ENCODE data around the gene ZNF689. TPM values are rescaled to one million over a fixed set of nuclear protein-coding genes. Genes with fewer than 3 reads are reported as not detected.
A peak's percentile ranks its signal among the peaks of the same experiment; 100 is the strongest.
"Not testable (repeated sequence)": the region's sequence is repeated elsewhere in the genome, so short reads cannot be mapped to it uniquely, and the experiment has no call there.

Gene ZNF689
- total RNA-seq, 1 experiment from 2014 or later: 12.0 TPM

DNA sequence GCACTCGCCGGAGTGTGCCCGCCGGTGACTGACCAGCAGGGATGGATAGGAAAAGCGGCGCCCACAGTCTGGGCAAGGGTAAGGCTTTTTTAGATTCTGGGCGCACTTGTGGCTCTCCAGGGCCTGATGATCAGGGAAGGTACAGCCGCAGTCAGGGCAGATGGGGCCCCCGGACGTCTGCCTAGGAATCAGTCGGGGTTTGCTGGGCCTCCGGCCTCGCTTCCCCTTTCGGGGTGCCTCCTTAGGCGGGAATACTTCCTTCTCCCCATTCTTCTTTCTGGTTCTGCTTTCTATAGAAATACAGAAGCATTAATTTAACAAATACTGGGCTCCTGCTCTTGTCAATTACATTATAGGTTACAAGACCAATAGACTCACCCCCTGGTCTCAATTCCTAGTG is 5.0 kb downstream of the ZNF689 start:
- in situ Hi-C loops (cut with HindIII; ENCODE audit: low pct_unique_long_range_greater_than_20kb, low sequenced_read_pairs): no loop called here

DNA sequence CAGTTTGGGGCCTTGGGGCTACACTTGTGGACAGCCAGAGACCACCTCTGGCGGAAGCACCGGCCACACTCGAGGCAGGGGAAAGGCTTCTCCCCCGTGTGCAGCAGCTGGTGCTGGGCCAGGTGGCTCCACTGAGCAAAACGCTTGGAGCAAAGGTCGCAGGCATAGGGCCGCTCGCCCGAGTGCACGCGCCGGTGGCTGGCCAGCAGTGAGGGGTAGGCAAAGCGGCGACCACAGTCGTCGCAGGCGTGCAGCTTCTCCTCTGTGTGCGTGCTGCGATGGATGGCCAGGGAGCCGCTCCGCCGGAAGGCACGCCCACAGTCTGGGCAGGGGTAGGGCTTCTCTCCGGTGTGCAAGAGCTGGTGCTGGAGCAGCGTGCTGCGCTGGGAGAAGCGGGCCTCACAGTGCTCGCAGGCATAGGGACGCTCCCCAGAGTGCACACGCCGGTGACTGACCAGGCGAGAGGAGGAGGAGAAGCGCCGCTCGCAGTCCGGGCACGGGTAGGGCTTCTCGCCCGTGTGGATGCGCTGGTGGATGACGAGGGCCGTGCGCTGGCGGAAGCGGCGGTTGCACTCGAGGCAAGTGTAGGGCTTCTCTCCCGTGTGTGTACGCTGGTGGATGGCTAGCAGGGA is 5.8 kb downstream of the ZNF689 start:
- DNase-seq (ENCODE audit: low read depth): no peak
- in situ Hi-C loops (cut with HindIII; ENCODE audit: low pct_unique_long_range_greater_than_20kb, low sequenced_read_pairs): no loop called here

More for the DNA sequence above, 5.0 kb downstream of the ZNF689 start:
- DNase-seq (ENCODE audit: low read depth): no peak

DNA sequence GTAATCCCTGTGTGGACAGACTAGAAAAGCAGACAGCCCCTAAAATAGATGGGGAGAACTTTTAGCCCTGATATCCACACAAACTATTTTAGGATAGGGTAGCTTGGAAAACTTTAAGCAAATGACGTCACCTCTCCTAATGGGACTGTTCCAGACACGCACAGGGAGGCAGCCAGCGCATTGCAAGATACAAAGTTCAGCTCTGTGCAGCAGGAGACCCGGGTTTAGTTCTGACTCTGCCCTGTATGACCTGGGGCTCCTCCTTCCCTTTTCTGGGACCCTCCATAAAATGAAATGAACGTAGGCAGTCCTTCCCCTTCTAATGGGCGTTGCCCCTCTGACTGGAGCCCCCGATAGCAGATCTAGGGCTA is 6.3 kb downstream of the ZNF689 start:
- in situ Hi-C loops (cut with HindIII; ENCODE audit: low pct_unique_long_range_greater_than_20kb, low sequenced_read_pairs): no loop called here
- no peak for DNase-seq (ENCODE audit: low read depth)

DNA sequence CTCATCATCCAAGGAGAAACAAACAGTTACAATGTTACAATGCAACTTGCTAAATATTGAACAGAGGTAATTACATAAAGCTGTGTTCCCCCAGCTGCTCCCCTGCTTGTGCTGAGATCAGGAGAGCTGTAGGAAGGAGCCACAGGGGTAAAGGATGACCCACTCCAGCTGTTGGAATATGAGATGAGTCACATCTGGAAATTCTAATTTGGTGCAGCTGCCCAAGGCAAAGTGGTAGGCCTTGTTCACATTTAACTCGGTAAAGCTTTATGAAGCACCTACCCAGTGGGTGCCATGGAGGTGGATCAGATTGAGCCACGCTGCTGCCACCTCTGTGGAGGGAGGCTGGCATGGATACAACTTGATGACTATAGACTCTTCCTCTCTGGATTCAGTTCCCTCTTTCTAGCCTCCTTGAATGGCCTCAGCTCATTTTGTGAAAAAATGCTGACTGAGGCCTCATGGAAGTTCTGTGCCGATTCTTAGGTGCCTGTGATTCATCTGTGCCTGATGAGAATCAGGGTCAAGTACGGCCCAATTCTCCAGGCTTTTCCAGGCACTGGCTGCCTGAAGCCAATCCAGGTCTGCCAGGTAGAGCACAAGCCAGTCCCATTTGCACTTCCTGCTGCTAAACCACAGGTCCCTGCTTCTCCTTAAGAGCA is 7.4 kb downstream of the ZNF689 start:
- in situ Hi-C loops (cut with HindIII; ENCODE audit: low pct_unique_long_range_greater_than_20kb, low sequenced_read_pairs): no loop called here
- no peak for DNase-seq (ENCODE audit: low read depth)

DNA sequence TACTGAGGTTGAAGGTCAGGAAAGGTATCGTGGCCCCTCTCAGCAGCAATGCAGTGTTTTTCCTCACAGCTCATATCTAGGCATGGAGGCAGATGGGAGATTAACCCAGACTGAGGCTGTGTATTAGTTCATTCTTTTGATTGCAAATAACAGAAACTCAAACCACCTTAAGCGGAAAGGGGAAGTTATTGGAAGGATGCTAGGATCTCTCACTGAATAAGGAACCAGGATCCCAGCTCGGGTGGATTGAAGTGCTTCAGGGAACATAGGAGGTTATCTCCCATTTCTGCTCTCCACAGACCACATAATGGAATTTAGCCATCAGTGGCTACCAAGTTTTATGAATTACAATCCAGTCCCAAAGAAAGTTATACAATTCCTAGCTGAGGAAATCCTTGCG is 8.2 kb downstream of the ZNF689 start:
- in situ Hi-C loops (cut with HindIII; ENCODE audit: low pct_unique_long_range_greater_than_20kb, low sequenced_read_pairs): no loop called here
- DNase-seq (ENCODE audit: low read depth): no peak

DNA sequence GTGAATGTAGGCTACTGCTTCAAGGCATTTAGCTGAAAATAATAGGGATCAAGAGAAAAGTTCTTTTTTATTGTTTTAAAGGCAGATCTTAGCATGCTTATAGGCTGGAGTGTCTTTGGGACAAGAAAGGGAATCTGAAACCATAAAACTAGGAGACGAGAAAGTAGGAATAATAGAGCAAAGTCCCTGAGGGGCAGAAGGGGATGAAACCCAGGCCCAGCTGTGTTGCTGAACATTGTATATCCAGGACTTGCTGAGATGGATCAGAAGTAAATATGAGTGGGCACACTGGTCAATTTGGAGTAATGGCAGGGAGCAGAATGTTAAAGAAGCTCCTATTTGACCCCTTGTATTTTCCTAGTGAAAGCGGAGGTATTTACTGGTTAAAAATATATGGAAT is 9.3 kb downstream of the ZNF689 start:
- in situ Hi-C loops (cut with HindIII; ENCODE audit: low pct_unique_long_range_greater_than_20kb, low sequenced_read_pairs): no loop called here
- no peak for DNase-seq (ENCODE audit: low read depth)

DNA sequence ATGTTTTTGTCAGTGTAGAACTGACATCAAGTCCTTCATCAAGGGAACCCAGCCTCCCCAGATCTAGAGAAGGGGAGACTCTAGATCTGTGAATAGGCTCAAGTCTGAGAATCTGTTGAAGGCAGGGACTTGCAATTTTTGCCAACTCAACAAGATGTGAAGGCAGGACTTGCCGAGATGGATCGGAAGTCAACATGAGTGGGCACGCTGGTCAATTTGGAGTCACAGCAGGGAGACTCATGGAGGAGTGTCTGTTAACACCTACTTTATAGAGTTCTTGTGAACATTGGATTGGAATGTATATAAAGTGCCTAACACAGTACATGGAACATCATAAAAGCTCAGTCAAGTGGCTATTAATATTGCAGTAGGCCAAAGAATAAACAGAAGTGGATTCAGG is 10.0 kb downstream of the ZNF689 start:
- in situ Hi-C loops (cut with HindIII; ENCODE audit: low pct_unique_long_range_greater_than_20kb, low sequenced_read_pairs): no loop called here
- no peak for DNase-seq (ENCODE audit: low read depth)

DNA sequence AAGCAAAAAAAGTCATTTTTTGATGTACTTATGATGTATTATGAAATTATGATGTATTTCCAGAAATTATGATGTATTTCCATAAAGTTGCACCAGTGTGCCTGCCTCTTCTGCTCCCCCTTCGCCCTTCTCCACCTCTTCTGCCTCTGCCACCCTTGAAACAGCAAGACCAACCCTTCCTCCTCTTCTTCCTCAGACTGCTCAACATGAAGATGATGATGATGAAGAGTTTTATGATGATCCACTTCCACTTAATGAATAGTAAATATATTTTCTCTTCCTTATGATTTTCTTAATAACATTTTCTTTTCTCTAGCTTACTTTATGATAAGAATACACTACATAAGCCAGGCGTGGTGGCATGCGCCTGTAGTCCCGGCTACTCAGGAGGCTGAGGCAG is 17.3 kb downstream of the ZNF689 start:
- DNase-seq (ENCODE audit: low read depth): no peak

DNA sequence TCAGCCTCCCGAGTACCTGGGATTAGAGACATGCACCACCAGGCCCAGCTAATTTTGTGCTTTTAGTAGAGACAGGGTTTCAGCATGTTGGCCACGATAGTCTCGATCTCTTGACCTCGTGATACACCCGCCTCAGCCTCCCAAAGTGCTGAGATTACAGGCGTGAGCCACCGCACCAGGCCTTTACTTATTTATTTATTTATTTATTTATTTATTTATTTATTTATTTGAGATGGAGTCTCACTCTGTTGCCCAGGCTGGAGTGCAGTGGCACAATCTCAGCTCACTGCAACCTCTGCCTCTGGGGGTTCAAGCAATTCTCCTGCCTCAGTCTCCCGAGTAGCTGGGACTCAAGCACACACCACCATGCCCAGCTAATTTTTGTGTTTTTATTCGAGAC is 19.3 kb downstream of the ZNF689 start:
- in situ Hi-C loops (cut with HindIII; ENCODE audit: low pct_unique_long_range_greater_than_20kb, low sequenced_read_pairs); DNase-seq (ENCODE audit: low read depth): not testable (repeated sequence)

More for the DNA sequence above, 17.3 kb downstream of the ZNF689 start:
- in situ Hi-C loops (cut with HindIII; ENCODE audit: low pct_unique_long_range_greater_than_20kb, low sequenced_read_pairs): no loop called here

DNA sequence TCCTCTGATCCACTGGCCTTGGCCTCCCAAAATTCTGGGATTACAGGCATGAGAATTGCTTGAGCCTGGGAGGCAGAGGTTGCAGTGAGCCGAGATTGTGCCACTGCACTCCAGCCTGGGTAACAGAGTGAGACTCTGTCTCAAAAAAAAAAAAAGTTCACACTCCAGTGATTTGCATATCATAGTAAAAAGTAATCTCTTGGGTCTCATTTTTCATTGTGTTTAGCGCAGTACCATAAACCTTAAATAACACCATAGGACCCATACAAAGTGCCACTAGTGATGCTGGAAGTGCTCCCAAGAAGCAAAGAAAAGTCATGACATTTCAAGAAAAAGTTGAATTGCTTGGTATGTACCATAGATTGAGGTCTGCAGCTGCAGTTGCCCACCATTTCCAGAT is 20.6 kb downstream of the ZNF689 start:
- in situ Hi-C loops (cut with HindIII; ENCODE audit: low pct_unique_long_range_greater_than_20kb, low sequenced_read_pairs); DNase-seq (ENCODE audit: low read depth): not testable (repeated sequence)

DNA sequence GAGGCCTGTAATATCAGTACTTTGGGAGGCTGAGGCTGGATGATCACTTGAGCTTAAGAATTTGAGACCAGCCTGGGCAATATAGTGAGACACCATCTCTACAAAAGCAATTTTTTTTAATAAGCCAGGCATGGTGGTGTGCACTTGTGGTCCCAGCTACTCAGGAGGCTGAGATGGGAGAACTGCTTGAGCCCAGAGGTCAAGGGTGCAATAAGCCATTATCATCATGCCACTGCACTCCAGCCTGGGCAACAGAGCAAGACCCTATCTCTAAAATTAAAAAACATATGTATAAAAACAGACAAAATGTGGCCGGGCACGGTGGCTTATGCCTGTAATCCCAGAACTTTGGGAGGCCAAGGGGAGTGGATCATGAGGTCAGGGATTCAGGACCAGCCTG is 21.5 kb downstream of the ZNF689 start:
- no peak for DNase-seq (ENCODE audit: low read depth)
- in situ Hi-C loops (cut with HindIII; ENCODE audit: low pct_unique_long_range_greater_than_20kb, low sequenced_read_pairs): no loop called here

DNA sequence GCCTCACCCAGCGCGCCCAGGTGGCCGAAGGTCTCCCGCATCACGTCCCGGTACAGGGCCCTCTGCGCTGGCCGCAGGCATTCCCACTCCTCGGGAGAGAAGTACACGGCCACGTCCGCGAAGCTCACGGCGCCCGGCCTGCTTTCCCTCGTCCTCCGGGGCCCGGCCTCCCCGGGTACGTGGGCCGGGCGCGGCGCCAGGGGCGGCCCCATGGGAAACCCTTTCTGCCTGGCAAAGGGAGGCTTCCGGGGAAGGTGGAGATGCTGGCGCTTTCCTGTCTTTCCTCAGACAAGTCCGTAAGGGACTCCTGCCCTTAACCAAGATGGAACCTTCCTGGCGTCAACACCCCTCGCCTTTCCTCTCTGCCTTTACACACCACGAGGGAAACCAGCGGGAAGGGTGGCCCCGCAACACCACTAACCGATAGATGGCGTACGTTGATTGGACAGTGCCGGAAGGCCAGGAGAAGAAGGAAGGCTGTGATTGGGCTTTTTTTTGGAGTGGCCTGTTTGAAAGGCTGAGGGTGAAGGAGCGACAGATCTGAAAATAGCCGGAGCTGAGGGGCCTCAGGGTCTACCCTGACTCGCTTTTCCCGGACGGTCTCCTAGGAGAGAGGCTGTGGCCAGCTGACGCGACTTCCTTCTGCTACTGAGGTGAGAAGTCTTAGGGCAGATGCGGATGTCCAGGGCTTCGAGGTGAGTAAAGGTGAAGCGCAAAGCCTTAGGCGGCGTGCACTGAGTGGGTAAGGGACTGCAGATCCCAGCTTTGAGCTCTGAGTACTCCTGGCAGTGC is 24.6 kb downstream of the ZNF689 start, which contains the start of gene ZNF785:
ZNF785 (minus strand) TSS at position 298 of the 792 bp plus-strand sequence; CDS start at position 212, 86 bp downstream.
- DNase-seq (ENCODE audit: low read depth): peak; percentile 96
- in situ Hi-C loops (cut with HindIII; ENCODE audit: low pct_unique_long_range_greater_than_20kb, low sequenced_read_pairs): no loop called here

DNA sequence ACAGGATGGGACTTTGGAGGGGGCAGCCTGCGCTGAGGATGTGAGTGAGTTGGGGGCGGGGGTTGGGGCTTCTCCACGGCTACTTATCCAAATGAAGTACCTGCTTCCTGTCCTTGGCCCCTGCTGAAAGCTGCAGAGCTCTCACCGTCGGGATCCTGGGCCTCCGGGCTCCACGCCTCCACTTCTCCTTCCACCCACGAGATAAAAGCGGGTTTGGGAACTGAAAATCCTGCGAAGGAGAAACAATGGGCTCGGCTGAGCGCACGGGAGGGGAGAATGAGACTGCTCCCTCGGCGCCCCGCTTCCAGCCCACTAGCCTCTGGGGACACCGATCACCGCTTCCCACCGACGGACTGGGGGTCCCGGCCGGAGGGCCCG is 25.2 kb downstream of the ZNF689 start:
- no peak for DNase-seq (ENCODE audit: low read depth)
- in situ Hi-C loops (cut with HindIII; ENCODE audit: low pct_unique_long_range_greater_than_20kb, low sequenced_read_pairs): no loop called here

DNA sequence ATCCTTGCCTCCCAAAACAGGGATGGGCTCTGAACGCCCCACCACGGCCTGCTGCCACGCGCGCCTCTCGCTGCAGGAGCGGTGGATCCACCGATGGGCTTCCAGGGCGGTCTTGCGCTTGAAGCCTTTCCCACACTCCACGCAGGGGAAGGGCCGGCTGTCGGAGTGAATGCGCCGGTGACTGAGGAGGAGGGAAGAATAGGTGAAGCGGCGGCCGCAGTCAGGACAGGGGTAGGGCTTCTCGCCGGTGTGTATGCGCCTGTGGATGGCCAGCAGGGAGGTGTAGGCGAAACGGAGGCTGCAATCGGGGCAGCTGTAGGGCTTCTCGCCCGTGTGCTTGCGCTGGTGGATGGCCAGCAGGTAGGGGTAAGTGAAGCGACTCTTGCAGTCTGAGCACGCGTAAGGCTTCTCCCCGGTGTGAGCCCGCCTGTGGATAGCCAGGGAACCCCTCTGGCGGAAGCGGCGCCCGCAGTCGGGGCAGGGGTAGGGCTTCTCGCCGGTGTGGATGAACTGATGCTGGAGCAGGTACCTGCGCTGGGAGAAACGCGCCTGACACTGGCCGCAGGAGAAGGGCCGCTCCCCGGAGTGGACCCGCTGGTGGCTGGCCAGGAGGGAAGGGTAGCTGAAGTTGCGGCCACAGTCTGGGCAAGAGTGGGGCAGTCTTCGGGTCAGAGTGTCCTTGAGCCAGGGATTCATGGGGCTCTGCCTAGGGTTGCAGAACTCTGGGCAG is 27.4 kb downstream of the ZNF689 start:
- DNase-seq (ENCODE audit: low read depth): no peak
- in situ Hi-C loops (cut with HindIII; ENCODE audit: low pct_unique_long_range_greater_than_20kb, low sequenced_read_pairs): no loop called here

DNA sequence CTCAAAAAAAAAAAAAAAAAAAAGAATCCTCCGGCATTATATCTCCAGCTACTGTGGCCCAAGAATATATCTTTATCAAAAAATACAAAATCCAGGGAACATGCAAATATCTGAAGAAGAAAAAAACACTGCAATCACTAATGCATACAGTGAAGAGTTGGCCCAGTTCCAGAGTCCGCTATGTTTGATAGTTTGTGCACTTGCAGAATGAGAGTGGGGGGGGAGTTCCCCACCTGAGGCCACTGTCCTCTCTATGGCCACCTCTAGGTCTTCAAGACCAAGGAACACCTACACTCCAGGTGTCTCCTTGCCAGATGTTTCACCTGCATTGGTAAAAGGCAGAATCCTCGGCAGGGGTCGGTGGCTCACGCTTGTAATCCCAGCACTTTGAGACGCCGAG is 28.7 kb downstream of the ZNF689 start:
- DNase-seq (ENCODE audit: low read depth): no peak
- in situ Hi-C loops (cut with HindIII; ENCODE audit: low pct_unique_long_range_greater_than_20kb, low sequenced_read_pairs): no loop called here

DNA sequence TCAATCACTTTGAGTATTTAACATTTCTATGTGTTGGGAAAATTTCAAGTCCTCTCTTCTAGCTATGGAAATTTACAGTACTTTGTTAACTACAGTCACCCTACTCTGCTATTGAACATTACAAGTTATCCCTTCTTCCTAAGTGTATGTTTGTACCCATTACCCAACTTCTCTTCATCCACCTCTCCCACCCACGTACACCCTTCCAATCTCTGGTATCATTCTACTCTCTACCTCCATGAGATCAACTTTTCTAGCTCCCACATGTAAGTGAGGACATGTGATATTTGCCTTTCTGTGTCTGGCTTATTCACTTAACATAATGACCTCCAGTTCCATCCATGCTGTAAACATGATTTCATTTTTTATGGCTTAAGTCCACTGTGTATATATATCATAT is 35.5 kb downstream of the ZNF689 start:
- in situ Hi-C loops (cut with HindIII; ENCODE audit: low pct_unique_long_range_greater_than_20kb, low sequenced_read_pairs): no loop called here
- no peak for DNase-seq (ENCODE audit: low read depth)

DNA sequence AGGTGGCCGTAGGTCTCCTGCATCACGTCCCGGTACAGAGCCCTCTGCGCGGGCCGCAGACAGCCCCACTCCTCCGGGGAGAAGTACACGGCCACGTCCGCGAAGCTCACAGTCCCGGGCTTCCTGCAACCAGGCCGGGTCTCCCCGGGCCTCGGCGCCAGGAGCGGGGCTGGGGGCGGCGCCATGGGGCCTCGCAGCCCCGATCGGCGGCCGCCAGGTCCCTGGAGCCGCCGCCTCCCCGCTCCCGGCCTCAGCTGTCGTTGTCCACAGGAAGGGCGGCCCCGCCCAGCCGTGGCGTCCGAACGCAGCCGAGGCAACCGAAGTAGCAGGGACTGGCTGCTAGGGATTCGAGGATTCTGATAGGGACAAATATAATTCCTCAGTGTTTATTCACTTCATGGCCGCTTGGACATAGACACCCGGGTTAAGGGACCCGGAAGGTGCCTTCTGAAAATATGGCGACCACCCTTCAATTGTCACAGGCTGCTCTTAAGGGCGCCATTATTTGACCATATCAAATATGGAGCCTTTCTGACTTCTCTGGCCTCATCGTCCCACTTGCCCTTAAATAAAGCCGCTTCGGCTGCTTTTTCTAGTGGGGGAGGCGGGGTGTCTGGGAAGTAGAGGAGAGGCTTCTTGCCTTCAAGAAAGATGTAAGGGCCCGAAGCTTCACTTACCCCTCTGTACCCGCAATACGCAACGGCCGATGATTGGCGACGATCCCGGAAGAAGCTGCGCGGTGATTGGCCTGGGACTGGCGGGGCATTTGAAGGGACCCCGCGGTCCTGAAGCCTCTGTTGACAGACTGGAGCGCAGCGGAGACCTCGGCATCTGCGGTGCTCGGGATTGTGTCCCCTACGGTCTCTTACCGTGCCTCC is 38.5 kb downstream of the ZNF689 start, which contains the start of gene ZNF688:
ZNF688 (minus strand) TSS at position 270 of the 878 bp plus-strand sequence; CDS start at position 185, 85 bp downstream.
- in situ Hi-C loops (cut with HindIII; ENCODE audit: low pct_unique_long_range_greater_than_20kb, low sequenced_read_pairs): no loop called here
- DNase-seq (ENCODE audit: low read depth): peak; percentile 99

All from Caki2 (cell line).